ENCODE results near the gene HLA-B.
A peak's percentile ranks its signal among the peaks of the same experiment; 100 is the strongest.
"Not testable (repeated sequence)": the region's sequence is repeated elsewhere in the genome, so short reads cannot be mapped to it uniquely, and the experiment has no call there.

The HLA-B gene

GRCh38 chr6:31356946-31357466 is at the start of gene HLA-B:
HLA-B (minus strand) TSS chr6:31357179; CDS start chr6:31357158, 21 bp downstream.
- peak; percentile 77 for DNase-seq

- no peak for DNase-seq
These were observed 49.0 kb upstream of the HLA-B start for GRCh38 chr6:31405996-31406395.

- DNase-seq, result not testable (repeated sequence)
These were observed 47.0 kb upstream of the HLA-B start for GRCh38 chr6:31404061-31404364.

GRCh38 chr6:31403283-31404060 is 46.5 kb upstream of the HLA-B start, which contains the start of gene MICA:
MICA (plus strand) TSS chr6:31403595; CDS start chr6:31403633, 38 bp downstream.
- peak; percentile 65 for DNase-seq

GRCh38 chr6:31402324-31403282 is 45.6 kb upstream of the HLA-B start:
- peak; percentile 20 for DNase-seq

GRCh38 chr6:31401403-31401802 is 44.4 kb upstream of the HLA-B start:
- DNase-seq, result no peak

GRCh38 chr6:31400467-31401289 is 43.7 kb upstream of the HLA-B start:
- peak; percentile 73 for DNase-seq

- DNase-seq, result peak; percentile 40
These were observed 42.8 kb upstream of the HLA-B start for GRCh38 chr6:31399589-31400466.

GRCh38 chr6:31397901-31398525 is 41.0 kb upstream of the HLA-B start:
- no peak for DNase-seq

GRCh38 chr6:31397153-31397499 is 40.1 kb upstream of the HLA-B start:
- DNase-seq, result not testable (repeated sequence)

- peak; percentile 88 for DNase-seq
These were observed 39.6 kb upstream of the HLA-B start for GRCh38 chr6:31396422-31397152.

GRCh38 chr6:31395832-31396231 is 38.9 kb upstream of the HLA-B start:
- no peak for DNase-seq

- DNase-seq, result no peak
These were observed 37.4 kb upstream of the HLA-B start for GRCh38 chr6:31394381-31394780.

GRCh38 chr6:31393932-31394331 is 37.0 kb upstream of the HLA-B start:
- DNase-seq, result no peak

GRCh38 chr6:31389802-31390132 is 32.8 kb upstream of the HLA-B start:
- not testable (repeated sequence) for DNase-seq

- not testable (repeated sequence) for DNase-seq
These were observed 32.2 kb upstream of the HLA-B start for GRCh38 chr6:31388916-31389801.

- DNase-seq, result no peak
These were observed 30.0 kb upstream of the HLA-B start for GRCh38 chr6:31386977-31387376.

- no peak for DNase-seq
These were observed 29.1 kb upstream of the HLA-B start for GRCh38 chr6:31386099-31386498.

- no peak for DNase-seq
These were observed 28.1 kb upstream of the HLA-B start for GRCh38 chr6:31385041-31385440.

GRCh38 chr6:31383149-31383548 is 26.2 kb upstream of the HLA-B start:
- no peak for DNase-seq
